GM18868 (cell line): ENCODE measurements around the gene CAMKMT.

Experiments
- ATAC-seq: cut with Tn5 transposase; IDR thresholded peaks from one replicate; pipeline ENCODE4 v1.9.1; 2021; ENCODE audit warnings: mild to moderate bottlenecking, moderate library complexity; ENCODE audit not compliant: unreplicated experiment

Gene CAMKMT

GRCh38 chr2:44638649-44639048, 276.9 kb downstream of the CAMKMT start:
- no peak for ATAC-seq

- ATAC-seq: no peak
Measured at GRCh38 chr2:44639399-44639798, 277.7 kb downstream of the CAMKMT start.

DNA sequence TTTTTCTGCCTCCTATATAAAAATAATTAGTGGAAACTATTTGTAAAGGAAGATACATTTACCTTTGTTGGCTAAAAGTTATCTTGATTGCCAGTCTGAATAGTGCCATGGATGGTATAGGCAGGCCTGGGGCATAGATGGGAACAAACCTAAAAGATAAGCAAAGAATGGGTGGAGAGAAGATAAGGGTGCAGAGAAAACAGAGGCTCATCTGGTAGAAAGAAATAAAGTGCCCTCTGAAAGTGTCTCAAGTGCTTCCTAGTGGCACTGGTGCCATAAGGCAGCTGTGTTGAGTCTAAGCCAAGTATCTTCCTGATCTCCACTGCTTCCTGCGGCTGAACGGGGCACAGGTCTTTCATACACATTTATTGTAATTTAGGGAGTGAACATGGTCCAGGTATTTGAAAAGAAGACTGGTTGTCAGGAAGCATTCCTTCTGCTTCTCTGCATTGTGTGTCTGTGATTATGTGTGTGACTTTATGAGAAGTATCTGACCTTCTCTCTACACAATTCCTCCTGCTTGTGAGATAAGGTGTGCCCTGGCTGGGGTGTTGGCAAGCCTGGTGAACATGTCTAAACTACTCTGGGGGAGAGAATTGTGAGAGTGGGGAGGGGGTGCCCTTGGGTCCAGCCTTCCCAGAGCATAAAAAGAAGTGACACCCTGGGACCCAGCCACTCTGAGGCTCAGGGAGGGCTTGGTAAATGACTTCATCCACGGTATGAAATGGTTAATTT, 280.5 kb downstream of the CAMKMT start:
- ATAC-seq: no peak

DNA sequence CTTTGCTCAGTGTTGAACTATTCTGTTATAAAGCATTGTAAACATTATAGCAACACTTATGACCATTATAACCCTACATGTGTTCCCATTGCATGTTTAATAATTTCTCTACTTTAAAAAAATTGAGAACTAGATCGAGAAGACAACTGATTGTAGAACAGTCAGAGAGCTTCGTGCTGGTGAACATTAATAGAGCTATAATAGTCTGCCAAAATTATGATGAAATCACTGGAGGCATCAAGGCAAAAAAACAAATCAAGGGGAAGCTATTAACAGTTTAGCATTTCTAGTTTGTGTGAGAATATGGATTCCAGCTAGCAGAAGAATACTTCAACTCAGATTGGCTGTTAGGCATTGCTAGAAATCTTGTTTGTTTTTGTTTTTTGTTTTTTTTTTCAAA, 284.2 kb downstream of the CAMKMT start:
- no peak for ATAC-seq

DNA sequence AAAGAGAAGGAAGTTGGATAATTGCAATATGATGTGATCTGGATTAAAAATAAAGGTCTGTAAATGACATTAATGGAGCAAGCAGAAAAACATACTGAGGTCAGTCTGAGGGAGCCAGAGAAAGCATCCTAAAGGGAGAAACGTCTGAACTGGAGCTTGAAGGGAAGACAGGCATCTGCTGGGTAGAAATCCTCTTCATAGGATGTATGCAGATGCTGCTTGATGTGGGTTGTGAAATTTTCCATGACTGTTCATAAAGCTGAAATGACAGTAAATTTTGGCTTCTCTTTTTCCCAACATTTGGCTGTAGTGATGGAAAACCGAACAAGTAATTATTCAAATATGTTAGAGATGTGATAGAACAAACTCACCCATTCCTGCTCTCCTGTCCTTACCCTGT, 287.6 kb downstream of the CAMKMT start:
- ATAC-seq: no peak

- ATAC-seq: no peak
Measured at GRCh38 chr2:44650796-44651195, 289.0 kb downstream of the CAMKMT start.

DNA sequence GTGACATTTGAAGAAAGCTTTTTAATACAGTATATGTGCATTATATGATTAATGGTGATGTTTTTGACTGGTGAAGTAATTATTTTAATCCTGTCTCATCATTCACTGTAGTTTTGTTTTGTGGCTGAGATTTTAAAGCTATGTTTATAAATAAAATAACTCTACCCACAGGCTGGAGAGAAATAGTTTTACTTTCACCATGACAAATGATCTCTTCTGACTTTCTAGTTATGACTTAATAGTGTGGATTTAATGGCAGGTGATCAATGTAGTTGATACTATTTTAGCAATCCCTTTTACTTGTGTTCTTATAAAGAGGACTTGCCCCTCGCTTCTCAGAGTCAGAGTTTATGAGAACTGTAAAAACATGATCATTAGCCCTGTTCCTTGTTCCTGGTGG, 290.2 kb downstream of the CAMKMT start:
- peak; percentile 72 for ATAC-seq

GRCh38 chr2:44652701-44653100, 291.0 kb downstream of the CAMKMT start:
- ATAC-seq: no peak

DNA sequence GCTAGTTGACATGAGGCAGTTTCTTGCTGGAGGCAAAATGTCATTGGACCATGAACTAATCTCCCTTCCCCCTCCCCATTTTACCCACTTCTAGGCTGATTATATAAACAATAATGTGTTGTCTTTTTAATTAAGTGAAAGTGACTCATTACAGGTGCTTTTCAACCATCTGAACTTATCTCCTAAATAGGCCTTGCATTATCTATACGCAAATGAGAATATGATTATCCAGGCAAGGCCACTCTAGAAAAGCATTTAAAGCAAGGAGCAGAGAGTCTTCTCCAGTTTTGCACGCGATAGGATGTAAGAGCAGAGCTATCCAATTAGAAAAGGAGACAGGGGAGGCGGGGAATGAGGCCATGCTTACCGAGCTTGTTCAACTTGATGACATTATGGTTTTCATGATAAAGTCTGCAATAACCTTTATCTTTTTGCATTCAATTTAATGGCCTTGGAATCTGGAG, 293.7 kb downstream of the CAMKMT start:
- ATAC-seq: no peak

- no peak for ATAC-seq
Measured at GRCh38 chr2:44656460-44656859, 294.7 kb downstream of the CAMKMT start.

- ATAC-seq: no peak
Measured at GRCh38 chr2:44663471-44664073, 301.8 kb downstream of the CAMKMT start.

- ATAC-seq: no peak
Measured at GRCh38 chr2:44668336-44668735, 306.6 kb downstream of the CAMKMT start.

GRCh38 chr2:44671276-44671675, 309.5 kb downstream of the CAMKMT start:
- ATAC-seq: no peak

DNA sequence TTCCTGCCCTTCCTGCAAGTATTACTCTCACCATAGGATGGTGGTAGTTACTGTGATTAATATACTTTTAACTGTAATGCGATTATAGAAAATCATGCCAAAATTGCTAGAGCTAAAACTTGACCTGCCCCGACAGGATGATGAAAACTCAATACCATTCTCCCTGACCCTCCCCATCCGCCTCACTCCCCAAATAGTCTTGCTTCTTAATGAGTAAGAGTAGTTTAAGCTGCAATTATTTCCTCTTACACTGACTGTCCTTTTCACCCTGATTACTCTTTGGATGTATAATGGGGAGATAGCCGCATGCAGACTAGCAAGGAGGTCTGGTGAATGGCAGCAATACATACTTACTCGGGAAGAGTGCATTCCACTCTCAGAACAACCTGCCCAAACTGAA, 310.2 kb downstream of the CAMKMT start:
- ATAC-seq: no peak

DNA sequence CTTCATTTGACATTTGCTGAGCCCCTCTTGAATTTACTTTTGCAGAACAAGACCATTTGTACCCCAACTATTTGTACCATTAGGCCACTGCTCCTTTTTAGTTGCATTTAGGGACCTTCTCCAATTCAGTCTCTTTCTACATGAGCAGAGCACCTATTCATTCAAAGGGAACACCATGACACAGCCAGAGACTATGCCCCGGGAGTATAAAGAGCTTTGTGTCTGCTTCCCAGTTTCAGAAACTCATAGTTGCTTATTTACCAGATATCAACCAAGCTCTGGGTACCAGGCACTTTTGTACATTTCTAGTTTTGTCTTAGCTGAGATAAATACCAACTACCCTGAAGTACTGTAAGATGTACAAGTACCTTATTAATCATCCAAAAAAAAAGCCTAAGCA, 310.7 kb downstream of the CAMKMT start:
- no peak for ATAC-seq

DNA sequence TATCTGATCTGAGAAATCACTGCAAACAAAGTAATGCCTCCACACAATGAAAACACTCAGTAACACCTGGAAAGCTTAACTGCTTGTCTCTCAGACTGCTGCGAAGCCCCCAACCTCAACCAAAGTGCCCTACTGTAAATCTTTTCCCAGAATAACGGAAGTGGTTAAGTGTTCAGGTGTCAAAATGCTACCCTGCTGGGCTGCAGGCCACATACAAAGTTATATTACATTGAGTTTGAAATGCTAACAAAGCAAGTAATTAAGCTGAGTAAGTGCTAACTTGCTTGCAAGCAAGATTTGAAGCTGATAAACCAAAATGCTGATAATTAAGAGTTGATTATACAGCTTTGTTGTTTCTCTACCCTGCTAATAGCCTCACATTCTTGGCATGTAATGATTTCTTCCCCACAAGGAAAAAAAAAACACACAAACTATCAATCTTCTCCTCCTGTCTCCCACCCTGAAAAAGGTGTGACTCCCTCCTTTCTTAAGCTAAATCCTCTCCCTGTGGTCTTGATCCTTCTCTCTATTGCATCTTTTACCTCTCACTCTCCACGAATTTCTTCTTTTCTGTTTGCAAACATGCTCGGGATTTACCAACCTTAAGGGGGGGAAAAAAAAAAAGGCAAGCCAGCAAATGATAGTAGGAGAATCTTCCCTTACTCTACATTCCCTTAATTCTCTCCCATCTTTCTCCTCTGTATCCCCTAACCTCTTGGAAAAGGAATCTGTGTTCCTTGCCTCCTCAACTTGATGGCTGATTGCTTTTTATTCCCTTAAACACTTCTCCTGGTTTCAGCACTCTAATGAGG, 312.9 kb downstream of the CAMKMT start:
- ATAC-seq: no peak

DNA sequence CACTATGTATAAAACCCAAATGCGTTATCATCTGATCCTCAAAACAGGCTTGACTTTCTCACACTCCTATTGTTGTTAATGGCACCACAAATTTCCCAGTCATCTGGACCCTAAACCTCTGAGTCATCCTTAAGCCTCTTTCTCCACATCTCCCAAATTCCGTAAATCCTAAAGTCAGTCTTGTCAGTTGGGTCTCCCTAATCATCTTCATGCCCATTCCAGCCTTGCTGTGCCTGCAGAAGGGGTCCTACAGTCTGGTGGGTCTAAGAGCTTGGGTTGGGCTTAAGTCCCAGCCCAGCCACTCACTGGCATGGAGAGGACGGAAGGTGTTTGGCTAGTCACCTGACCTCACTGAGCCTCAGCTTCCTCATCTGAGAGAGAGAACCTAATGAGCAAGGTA, 314.6 kb downstream of the CAMKMT start:
- no peak for ATAC-seq

GRCh38 chr2:44679584-44679983, 317.8 kb downstream of the CAMKMT start:
- ATAC-seq: no peak

GRCh38 chr2:44679990-44680389, 318.2 kb downstream of the CAMKMT start:
- ATAC-seq: no peak

DNA sequence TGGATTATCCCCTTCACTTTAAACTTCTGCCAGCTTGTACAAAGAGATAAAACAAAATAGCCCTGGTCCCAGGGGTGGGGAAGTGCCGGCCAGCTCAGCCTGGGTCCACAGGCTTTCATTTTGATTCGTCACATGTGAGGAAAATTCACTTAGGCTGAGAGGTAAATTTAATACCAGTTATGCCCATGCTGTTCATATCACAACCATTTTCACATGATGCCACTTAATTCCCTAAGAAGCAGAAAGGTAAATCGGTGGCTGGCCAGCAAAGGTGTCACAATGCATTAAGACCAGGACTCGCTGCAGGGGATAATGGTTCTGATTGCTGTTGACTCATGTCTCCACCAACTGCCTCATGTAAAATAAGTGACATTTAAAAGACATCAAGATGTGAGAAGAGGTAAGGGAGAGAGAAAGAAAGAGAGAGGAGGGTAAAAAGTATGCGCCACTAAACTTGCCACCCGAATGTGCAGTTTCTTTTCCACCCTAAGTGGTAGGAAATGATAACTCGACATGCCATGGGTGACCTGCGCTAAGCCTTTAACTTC, 318.8 kb downstream of the CAMKMT start:
- ATAC-seq: no peak

DNA sequence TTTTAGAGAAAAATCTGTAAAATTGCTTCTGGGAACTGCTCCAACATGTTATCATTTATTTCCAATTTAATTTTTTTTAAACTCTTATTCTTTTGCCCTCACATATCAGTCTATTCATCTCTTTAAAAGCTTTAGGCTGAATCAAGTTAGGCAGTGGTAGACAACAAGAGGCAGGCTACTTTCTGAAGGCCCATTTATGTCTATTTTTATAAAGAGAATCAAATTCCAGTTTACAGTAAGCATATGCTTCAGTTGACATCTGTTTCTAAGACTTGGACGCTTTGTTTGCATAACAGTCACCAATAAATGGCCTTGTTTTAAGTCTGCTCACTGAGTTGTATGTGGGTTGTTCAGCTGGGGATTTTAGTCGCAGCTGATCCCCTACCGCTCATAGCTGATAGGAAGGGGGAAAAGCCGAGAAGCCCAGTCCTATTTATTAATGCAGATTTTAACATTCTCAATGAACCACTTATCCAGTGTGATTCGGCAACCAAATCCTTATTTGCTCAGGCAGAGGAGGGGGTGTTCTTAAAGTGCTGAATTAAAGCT, 319.3 kb downstream of the CAMKMT start:
- ATAC-seq: no peak
